ENCODE results near the gene ANG.

- TF ChIP-seq CTCF (IDR thresholded peaks at IDR 0.05) (no peak), POLR2A (IDR thresholded peaks at IDR 0.05) (no peak)
Measured at GRCh38 chr14:20675669-20676068, 12.9 kb upstream of the ANG start.
